ENCODE results near the gene CPT2. TPM values are rescaled to one million over a fixed set of nuclear protein-coding genes. Genes with fewer than 3 reads are reported as not detected.

CPT2 gene
- total RNA-seq, 1 experiment from 2014 or later: 17.0 TPM

GRCh38 chr1:53238197-53239155 is 41.9 kb downstream of the CPT2 start, which contains the start of gene MAGOH:
Gene MAGOH (minus strand): TSS chr1:53238518. CDS start chr1:53238448, 70 bp downstream.
- CTCF ChIA-PET: no interaction called here
- TSS peak; percentile 93 for BruUV-seq (replicated peaks)
- peak; percentile 97 for DNase-seq (ENCODE audit: low spot score)
- Histone ChIP-seq H3K36me3 (ENCODE audit: insufficient read depth, low read length, poor library complexity, severe bottlenecking) (peaks cover 22% of the 10 kb centered on the region), H3K27me3 (replicated peaks; ENCODE audit: insufficient read depth, low read depth, low read length, poor library complexity) (no peaks in the 10 kb centered on the region), H3K27ac (ENCODE audit: low read depth, low read length, poor library complexity, severe bottlenecking) (peak within 1 kb of the TSS; percentile 87), H3K4me3 (ENCODE audit: low read depth, low read length, poor library complexity, severe bottlenecking) (peak within 1 kb of the TSS; percentile 95), H3K9me3 (ENCODE audit: low read depth, low read length, poor library complexity, severe bottlenecking) (no peaks in the 10 kb centered on the region), H3K4me1 (ENCODE audit: insufficient read depth, low read length, poor library complexity, severe bottlenecking) (peaks cover 5% of the 10 kb centered on the region)
- intact Hi-C loops (cut with micrococcal nuclease; ENCODE audit: unreplicated experiment): no loop called here
- POLR2A ChIA-PET (ENCODE audit: low non-redundant PET): no interaction called here
- no peak for TF ChIP-seq EZH2 (IDR thresholded peaks at IDR 0.05; ENCODE audit: borderline replicate concordance, low read depth, low read length, poor library complexity, severe bottlenecking)
- TF ChIP-seq CTCF (conservative IDR thresholded peaks at IDR 0.05; ENCODE audit: low read depth, low read length): no peak

GRCh38 chr1:53241828-53242227 is 45.2 kb downstream of the CPT2 start:
- POLR2A ChIA-PET (ENCODE audit: low non-redundant PET): no interaction called here
- no peaks in the 10 kb centered on the region for H3K9me3 ChIP-seq (ENCODE audit: low read depth, low read length, poor library complexity, severe bottlenecking)
- BruUV-seq (replicated peaks): no TSS peak
- H3K4me3 ChIP-seq (ENCODE audit: low read depth, low read length, poor library complexity, severe bottlenecking): no peak overlapping the region
- no peaks in the 10 kb centered on the region for H3K36me3 ChIP-seq (ENCODE audit: insufficient read depth, low read length, poor library complexity, severe bottlenecking)
- CTCF ChIA-PET: no interaction called here
- H3K27me3 ChIP-seq (replicated peaks; ENCODE audit: insufficient read depth, low read depth, low read length, poor library complexity): peaks cover 8% of the 10 kb centered on the region
- H3K27ac ChIP-seq (ENCODE audit: low read depth, low read length, poor library complexity, severe bottlenecking): no peak overlapping the region
- peaks cover 5% of the 10 kb centered on the region for H3K4me1 ChIP-seq (ENCODE audit: insufficient read depth, low read length, poor library complexity, severe bottlenecking)
- no peak for DNase-seq (ENCODE audit: low spot score)
- intact Hi-C loops (cut with micrococcal nuclease; ENCODE audit: unreplicated experiment): no loop called here
- TF ChIP-seq CTCF (conservative IDR thresholded peaks at IDR 0.05; ENCODE audit: low read depth, low read length) (no peak), EZH2 (IDR thresholded peaks at IDR 0.05; ENCODE audit: borderline replicate concordance, low read depth, low read length, poor library complexity, severe bottlenecking) (no peak)

- intact Hi-C loops (cut with micrococcal nuclease; ENCODE audit: unreplicated experiment): no loop called here
- H3K4me3 ChIP-seq (ENCODE audit: low read depth, low read length, poor library complexity, severe bottlenecking): no peak overlapping the region
- CTCF ChIA-PET: no interaction called here
- no peaks in the 10 kb centered on the region for H3K9me3 ChIP-seq (ENCODE audit: low read depth, low read length, poor library complexity, severe bottlenecking)
- POLR2A ChIA-PET (ENCODE audit: low non-redundant PET): no interaction called here
- H3K36me3 ChIP-seq (ENCODE audit: insufficient read depth, low read length, poor library complexity, severe bottlenecking): no peaks in the 10 kb centered on the region
- no TSS peak for BruUV-seq (replicated peaks)
- no peak for DNase-seq (ENCODE audit: low spot score)
- H3K27me3 ChIP-seq (replicated peaks; ENCODE audit: insufficient read depth, low read depth, low read length, poor library complexity): peaks cover 8% of the 10 kb centered on the region
- peaks cover 5% of the 10 kb centered on the region for H3K4me1 ChIP-seq (ENCODE audit: insufficient read depth, low read length, poor library complexity, severe bottlenecking)
- no peak overlapping the region for H3K27ac ChIP-seq (ENCODE audit: low read depth, low read length, poor library complexity, severe bottlenecking)
- TF ChIP-seq CTCF (conservative IDR thresholded peaks at IDR 0.05; ENCODE audit: low read depth, low read length) (no peak), EZH2 (IDR thresholded peaks at IDR 0.05; ENCODE audit: borderline replicate concordance, low read depth, low read length, poor library complexity, severe bottlenecking) (no peak)
Measured at GRCh38 chr1:53242381-53242780, 45.8 kb downstream of the CPT2 start.
